Mesendoderm (in vitro differentiated cells): ENCODE data around the gene NME8.

Experiments used
- DNase-seq: peaks from one replicate; pipeline ENCODE4 v3.0.0; 2013
- H2AK5ac ChIP-seq: 2 replicates; pipeline ENCODE4 v1.6.1; 2013; ENCODE audit warnings: low read length, inconsistent platforms
- H2BK120ac ChIP-seq: 2 replicates; pipeline ENCODE4 v1.6.1; 2013; ENCODE audit warnings: low read depth, mild to moderate bottlenecking, low read length, moderate library complexity, mixed read lengths
- H2BK15ac ChIP-seq: replicated peaks from 2 replicates; pipeline ENCODE4 v1.6.1; 2013; ENCODE audit warnings: low read depth, mild to moderate bottlenecking, moderate library complexity
- H2BK5ac ChIP-seq: 2 replicates; pipeline ENCODE4 v1.6.1; 2013; ENCODE audit warnings: low read length, inconsistent platforms
- H3K18ac ChIP-seq: 2 replicates; pipeline ENCODE4 v1.6.1; 2013; ENCODE audit warnings: mild to moderate bottlenecking, low read length, mixed read lengths
- H3K23ac ChIP-seq: one replicate; pipeline ENCODE4 v1.6.1; 2013; ENCODE audit warnings: low read length
- H3K27ac ChIP-seq: 2 replicates; pipeline ENCODE4 v1.5.1; 2013; ENCODE audit warnings: low read depth, mild to moderate bottlenecking, inconsistent platforms, low read length, moderate library complexity
- H3K27me3 ChIP-seq: 2 replicates; pipeline ENCODE4 v1.6.1; 2013; ENCODE audit warnings: low read length, control low read depth, mild to moderate bottlenecking, inconsistent platforms; ENCODE audit not compliant: insufficient read depth, poor library complexity
- H3K36me3 ChIP-seq: 2 replicates; pipeline ENCODE4 v1.6.1; 2013; ENCODE audit warnings: low read length, inconsistent platforms; ENCODE audit not compliant: control insufficient read depth, insufficient read depth
- H3K4ac ChIP-seq: one replicate; pipeline ENCODE4 v1.6.1; 2013; ENCODE audit warnings: low read depth, mild to moderate bottlenecking, low read length, moderate library complexity
- H3K4me1 ChIP-seq: 2 replicates; pipeline ENCODE4 v1.6.1; 2013; ENCODE audit warnings: low read depth, low read length, inconsistent platforms; ENCODE audit not compliant: control insufficient read depth
- H3K4me2 ChIP-seq: 2 replicates; pipeline ENCODE4 v1.6.1; 2013; ENCODE audit warnings: low read length
- H3K4me3 ChIP-seq: 2 replicates; pipeline ENCODE4 v1.5.1; 2013; ENCODE audit warnings: mild to moderate bottlenecking, low read length
- H3K56ac ChIP-seq: one replicate; pipeline ENCODE4 v1.6.1; 2013; ENCODE audit warnings: low read length
- H3K79me1 ChIP-seq: 2 replicates; pipeline ENCODE4 v1.6.1; 2013; ENCODE audit warnings: low read length, inconsistent platforms
- H3K79me2 ChIP-seq: 2 replicates; pipeline ENCODE4 v1.6.1; 2013; ENCODE audit warnings: mild to moderate bottlenecking, low read length; ENCODE audit not compliant: control insufficient read depth, insufficient read depth
- H3K9ac ChIP-seq: 2 replicates; pipeline ENCODE4 v1.6.1; 2013; ENCODE audit warnings: low read length, inconsistent platforms
- H4K5ac ChIP-seq: one replicate; pipeline ENCODE4 v1.6.1; 2013; ENCODE audit warnings: low read length
- H4K8ac ChIP-seq: one replicate; pipeline ENCODE4 v1.6.1; 2013; ENCODE audit warnings: low read depth, mild to moderate bottlenecking, control low read depth, low read length, moderate library complexity
- whole genome bisulfite sequencing: extraction: QIAGEN DNeasy Blood & Tissue Kit; methylation state at CpG from one replicate; pipeline ENCODE4 v1.1.7; 2013; ENCODE audit warnings: low lambda C conversion rate, missing lambda C conversion rate; ENCODE audit not compliant: insufficient coverage; ENCODE audit errors: extremely low coverage; 5-methylcytosine and 5-hydroxymethylcytosine counted together

The NME8 gene

GRCh38 chr7:37817591-37817960 is 30.8 kb upstream of the NME8 start:
- Histone ChIP-seq H2AK5ac (no peak overlapping the region), H3K23ac (no peak overlapping the region), H2BK5ac (no peak overlapping the region), H3K27ac (no peak overlapping the region), H3K4ac (no peak overlapping the region), H3K4me2 (no peak overlapping the region), H3K27me3 (no peaks in the 10 kb centered on the region), H2BK120ac (no peak overlapping the region), H2BK15ac (no peak overlapping the region), H4K5ac (no peak overlapping the region), H4K8ac (no peak overlapping the region), H3K36me3 (no peaks in the 10 kb centered on the region), H3K4me1 (no peaks in the 10 kb centered on the region), H3K79me1 (no peaks in the 10 kb centered on the region), H3K18ac (no peak overlapping the region), H3K56ac (no peak overlapping the region), H3K9ac (no peak overlapping the region), H3K4me3 (no peak overlapping the region), H3K79me2 (no peaks in the 10 kb centered on the region)
- no peak for DNase-seq
- no CpG with 5 or more reads among the region's 2 CpGs for WGBS

GRCh38 chr7:37817996-37818720 is 30.2 kb upstream of the NME8 start:
- Histone ChIP-seq H2BK120ac (no peak overlapping the region), H2BK15ac (no peak overlapping the region), H4K8ac (no peak overlapping the region), H3K4ac (no peak overlapping the region), H3K9ac (no peak overlapping the region), H3K56ac (no peak overlapping the region), H3K27me3 (no peaks in the 10 kb centered on the region), H3K79me1 (no peaks in the 10 kb centered on the region), H3K18ac (no peak overlapping the region), H3K79me2 (no peaks in the 10 kb centered on the region), H2BK5ac (no peak overlapping the region), H3K36me3 (no peaks in the 10 kb centered on the region), H3K4me1 (no peaks in the 10 kb centered on the region), H3K23ac (no peak overlapping the region), H3K4me3 (no peak overlapping the region), H2AK5ac (no peak overlapping the region), H3K27ac (no peak overlapping the region), H3K4me2 (no peak overlapping the region), H4K5ac (no peak overlapping the region)
- WGBS, result no CpG with 5 or more reads among the region's 5 CpGs
- no peak for DNase-seq

GRCh38 chr7:37820708-37821468 is 27.5 kb upstream of the NME8 start:
- Histone ChIP-seq H3K4me1 (no peaks in the 10 kb centered on the region), H3K27me3 (no peaks in the 10 kb centered on the region), H3K79me1 (no peaks in the 10 kb centered on the region), H4K8ac (no peak overlapping the region), H3K4ac (no peak overlapping the region), H3K36me3 (no peaks in the 10 kb centered on the region), H2AK5ac (no peak overlapping the region), H3K18ac (no peak overlapping the region), H3K23ac (no peak overlapping the region), H3K56ac (no peak overlapping the region), H3K4me3 (no peak overlapping the region), H3K4me2 (no peak overlapping the region), H2BK15ac (no peak overlapping the region), H3K27ac (no peak overlapping the region), H2BK120ac (no peak overlapping the region), H3K9ac (no peak overlapping the region), H2BK5ac (no peak overlapping the region), H3K79me2 (no peaks in the 10 kb centered on the region), H4K5ac (no peak overlapping the region)
- DNase-seq, result no peak
- WGBS, result no CpG with 5 or more reads among the region's 3 CpGs

GRCh38 chr7:37822946-37823345 is 25.5 kb upstream of the NME8 start:
- WGBS, result no CpG with 5 or more reads among the region's 2 CpGs
- Histone ChIP-seq H3K79me2 (no peaks in the 10 kb centered on the region), H3K36me3 (no peaks in the 10 kb centered on the region)

GRCh38 chr7:37823557-37823956 is 24.8 kb upstream of the NME8 start:
- no peak overlapping the region for H2BK15ac ChIP-seq
- no peak overlapping the region for H2AK5ac ChIP-seq
- no peak overlapping the region for H3K27ac ChIP-seq
- H2BK5ac ChIP-seq, result no peak overlapping the region
- H3K56ac ChIP-seq, result no peak overlapping the region
- no peak overlapping the region for H3K4me2 ChIP-seq
- no peaks in the 10 kb centered on the region for H3K27me3 ChIP-seq
- no CpG with 5 or more reads among the region's 2 CpGs for WGBS
- H4K5ac ChIP-seq, result no peak overlapping the region
- DNase-seq, result no peak
- H3K79me2 ChIP-seq, result no peaks in the 10 kb centered on the region
- no peaks in the 10 kb centered on the region for H3K36me3 ChIP-seq
- no peaks in the 10 kb centered on the region for H3K4me1 ChIP-seq
- H3K79me1 ChIP-seq, result no peaks in the 10 kb centered on the region
- no peak overlapping the region for H3K9ac ChIP-seq
- no peak overlapping the region for H4K8ac ChIP-seq
- no peak overlapping the region for H3K23ac ChIP-seq
- H3K4ac ChIP-seq, result no peak overlapping the region
- H3K4me3 ChIP-seq, result no peak overlapping the region
- H3K18ac ChIP-seq, result no peak overlapping the region
- no peak overlapping the region for H2BK120ac ChIP-seq

More at GRCh38 chr7:37822946-37823345, 25.5 kb upstream of the NME8 start:
- Histone ChIP-seq H2BK15ac (no peak overlapping the region), H2BK5ac (no peak overlapping the region), H3K4me2 (no peak overlapping the region), H3K27ac (no peak overlapping the region), H3K23ac (no peak overlapping the region), H3K4ac (no peak overlapping the region), H2BK120ac (no peak overlapping the region), H3K18ac (no peak overlapping the region), H3K9ac (no peak overlapping the region), H3K27me3 (no peaks in the 10 kb centered on the region), H3K4me3 (no peak overlapping the region), H3K79me1 (no peaks in the 10 kb centered on the region), H3K4me1 (no peaks in the 10 kb centered on the region), H2AK5ac (no peak overlapping the region), H4K8ac (no peak overlapping the region), H3K56ac (no peak overlapping the region), H4K5ac (no peak overlapping the region)
- no peak for DNase-seq
